Common myeloid progenitor, CD34-positive (primary cell): ENCODE measurements around the gene NFKBIL1.

Experiments
- CTCF ChIA-PET: fragments of 350-600 bp; sonication (Branson Sonifier 250); formaldehyde crosslinking; loops from one replicate; lab custom pipeline; 2021; ENCODE audit warnings: antibody characterized with exemption; lab: Charles Lee
- POLR2A ChIA-PET: fragments of 350-600 bp; sonication (Branson Sonifier 250); formaldehyde crosslinking; loops from one replicate; lab custom pipeline; 2021; ENCODE audit warnings: antibody characterized with exemption; lab: Charles Lee
- DNase-seq, 3 donors: peaks; one replicate each; pipeline versions ENCODE4 v3.0.0 to v3.0.0-alpha.2; 2013
- H3K27ac ChIP-seq, 2 experiments: 1 replicate in 1 of 2; 2 replicates in 1 of 2; pipeline ENCODE4 v1.7.0; 2013; ENCODE audit warnings: inconsistent platforms in 2 of 2, low read length in 2 of 2, mild to moderate bottlenecking in 2 of 2, low read depth in 1 of 2, moderate library complexity in 1 of 2; ENCODE audit not compliant: severe bottlenecking in 2 of 2, insufficient read depth in 1 of 2, poor library complexity in 1 of 2
- H3K27me3 ChIP-seq, 5 experiments: replicated peaks in 2 of 5; 1 replicate in 3 of 5; 2 replicates in 2 of 5; pipeline versions ENCODE4 v1.6.1 to v1.7.0; 2013; ENCODE audit warnings: low read length in 4 of 5, mild to moderate bottlenecking in 2 of 5, moderate library complexity in 2 of 5, inconsistent platforms in 1 of 5; ENCODE audit not compliant: insufficient read depth in 5 of 5, control insufficient read depth in 4 of 5
- H3K36me3 ChIP-seq, 4 experiments: 1 replicate in 2 of 4; 2 replicates in 2 of 4; pipeline versions ENCODE4 v1.6.1 to v1.7.0; 2013; ENCODE audit warnings: low read length in 3 of 4, control low read depth in 1 of 4, mild to moderate bottlenecking in 1 of 4; ENCODE audit not compliant: control insufficient read depth in 4 of 4, insufficient read depth in 4 of 4
- H3K4me1 ChIP-seq, 4 experiments: 1 replicate in 3 of 4; 2 replicates in 1 of 4; pipeline versions ENCODE4 v1.6.1 to v1.7.1; 2013; ENCODE audit warnings: low read length in 3 of 4, mild to moderate bottlenecking in 3 of 4, control low read depth in 1 of 4, inconsistent platforms in 1 of 4, moderate library complexity in 1 of 4; ENCODE audit not compliant: control insufficient read depth in 4 of 4, insufficient read depth in 4 of 4; ENCODE audit errors: control extremely low read depth in 1 of 4
- H3K4me3 ChIP-seq, 7 experiments: 1 replicate in 4 of 7; 2 replicates in 3 of 7; pipeline versions ENCODE4 v1.5.1 to v1.7.0; 2013; ENCODE audit warnings: mild to moderate bottlenecking in 7 of 7, low read length in 6 of 7, moderate library complexity in 6 of 7, inconsistent platforms in 2 of 7, low read depth in 2 of 7, control low read depth in 1 of 7; ENCODE audit not compliant: insufficient read depth in 4 of 7, control insufficient read depth in 1 of 7; ENCODE audit errors: extremely low read depth in 1 of 7
- H3K9me3 ChIP-seq, 5 experiments: 1 replicate in 4 of 5; 2 replicates in 1 of 5; pipeline versions ENCODE4 v1.6.1 to v1.7.1; 2013; ENCODE audit warnings: low read length in 4 of 5, mild to moderate bottlenecking in 2 of 5, inconsistent platforms in 1 of 5, low read depth in 1 of 5, moderate library complexity in 1 of 5; ENCODE audit not compliant: control insufficient read depth in 4 of 5, insufficient read depth in 2 of 5; ENCODE audit errors: control extremely low read depth in 1 of 5
- WGBS: methylation state at CpG from one replicate; pipeline ENCODE4 v1.1.5; 2013; ENCODE audit not compliant: insufficient coverage; 5-methylcytosine and 5-hydroxymethylcytosine counted together

NFKBIL1 gene

GRCh38 chr6:31579546-31580437 lies 32.4 kb downstream of the NFKBIL1 start:
- Histone ChIP-seq H3K9me3 (no peaks in the 10 kb centered on the region), H3K27ac (no peak overlapping the region), H3K4me1 (peaks cover 8 to 64% (median 56%) of the 10 kb centered on the region in 4 experiments), H3K4me3 (peak overlapping the region in 6 of 7 experiments; percentile 85 to 96 (median 90)), H3K27me3 (no peaks in the 10 kb centered on the region), H3K36me3 (no peaks in the 10 kb centered on the region)
- 97% methylated on average over 3 of the region's 8 CpGs for WGBS
- ChIA-PET POLR2A (interaction anchor here (1.4 to 2.4 kb wide), 2 partner anchors 19 to 29 kb away, joined by 8 read pairs; no protein-coding TSS in a partner anchor), CTCF (interaction anchor here (0.8 to 19.6 kb wide), 8 partner anchors 10 to 81 kb away, joined by 3 to 605 read pairs (median 4); partner anchors contain the start of genes AIF1, ATP6V1G2, C6orf47 and DDX39B)
- DNase-seq = no peak

GRCh38 chr6:31580438-31580740 lies 33.0 kb downstream of the NFKBIL1 start:
- POLR2A ChIA-PET = interaction anchor here (0.8 to 2.4 kb wide), 6 partner anchors 18 to 33 kb away, joined by 3 to 8 read pairs (median 4); partner anchors contain the start of gene NFKBIL1

GRCh38 chr6:31580807-31581433 lies 33.5 kb downstream of the NFKBIL1 start:
- no peaks in the 10 kb centered on the region for H3K36me3 ChIP-seq
- no peaks in the 10 kb centered on the region for H3K27me3 ChIP-seq
- H3K27ac ChIP-seq = peak overlapping the region; percentile 46 to 83
- WGBS = under 1% methylated on average over 40 of the region's 62 CpGs
- ChIA-PET CTCF (interaction anchor here (0.8 to 19.6 kb wide), 8 partner anchors 9 to 46 kb away, joined by 3 to 605 read pairs (median 5); partner anchors contain the start of genes AIF1, ATP6V1G2, DDX39B and LTA), POLR2A (interaction anchor here (0.8 to 2.4 kb wide), 8 partner anchors 13 to 34 kb away, joined by 3 to 8 read pairs (median 4); partner anchors contain the start of gene NFKBIL1)
- H3K4me3 ChIP-seq = peak overlapping the region; percentile 85 to 96 (median 91)
- DNase-seq = peak; percentile 81 to 86 (median 85)
- peaks cover 12 to 65% (median 57%) of the 10 kb centered on the region in 4 experiments for H3K4me1 ChIP-seq
- H3K9me3 ChIP-seq = no peaks in the 10 kb centered on the region

More at GRCh38 chr6:31580438-31580740, 33.0 kb downstream of the NFKBIL1 start:
- H3K27ac ChIP-seq = no peak overlapping the region
- H3K9me3 ChIP-seq = no peaks in the 10 kb centered on the region
- no peaks in the 10 kb centered on the region for H3K36me3 ChIP-seq
- peak overlapping the region; percentile 85 to 96 (median 91) for H3K4me3 ChIP-seq
- CTCF ChIA-PET = interaction anchor here (0.8 to 19.6 kb wide), 8 partner anchors 9 to 80 kb away, joined by 3 to 605 read pairs (median 4); partner anchors contain the start of genes AIF1, ATP6V1G2, C6orf47 and DDX39B
- DNase-seq = no peak
- peaks cover 10 to 64% (median 57%) of the 10 kb centered on the region in 4 experiments for H3K4me1 ChIP-seq
- WGBS = 43% methylated on average over 10 of the region's 11 CpGs
- H3K27me3 ChIP-seq = no peaks in the 10 kb centered on the region

- ChIA-PET POLR2A (interaction anchor here (0.8 to 2.4 kb wide), 11 partner anchors 12 to 35 kb away, joined by 3 to 8 read pairs (median 4); partner anchors contain the start of gene NFKBIL1), CTCF (interaction anchor here (0.7 to 19.6 kb wide), 7 partner anchors 14 to 70 kb away, joined by 3 to 605 read pairs (median 6); partner anchors contain the start of genes ATP6V1G2, BAG6, DDX39B and LTA)
- WGBS = 4% methylated on average over 16 of the region's 21 CpGs
- peak overlapping the region; percentile 46 to 83 for H3K27ac ChIP-seq
- no peaks in the 10 kb centered on the region for H3K9me3 ChIP-seq
- peak overlapping the region; percentile 85 to 96 (median 91) for H3K4me3 ChIP-seq
- no peaks in the 10 kb centered on the region for H3K36me3 ChIP-seq
- DNase-seq = no peak
- H3K27me3 ChIP-seq = no peaks in the 10 kb centered on the region
- H3K4me1 ChIP-seq = peaks cover 13 to 71% (median 59%) of the 10 kb centered on the region in 4 experiments
These were observed 34.2 kb downstream of the NFKBIL1 start for GRCh38 chr6:31581434-31582229.

- peak in 1 of 3 donors; percentile 31 for DNase-seq
- ChIA-PET POLR2A (interaction anchor here (0.6 to 2.3 kb wide), 8 partner anchors 11 to 564 kb away, joined by 3 to 7 read pairs (median 4); partner anchors contain the start of gene NFKBIL1), CTCF (interaction anchor here (0.7 to 19.6 kb wide), 7 partner anchors 7 to 70 kb away, joined by 3 to 605 read pairs (median 76); partner anchors contain the start of genes ATP6V1G2, BAG6, DDX39B and LTA)
- Histone ChIP-seq H3K27ac (peak within 1 kb of the TSS; percentile 46 to 83), H3K4me1 (peaks cover 17 to 71% (median 62%) of the 10 kb centered on the region in 4 experiments), H3K4me3 (peak within 1 kb of the TSS; percentile 85 to 96 (median 91)), H3K36me3 (no peaks in the 10 kb centered on the region), H3K9me3 (no peaks in the 10 kb centered on the region), H3K27me3 (no peaks in the 10 kb centered on the region)
- 0% methylated on average over 2 of the region's 3 CpGs for WGBS
These were observed 34.8 kb downstream of the NFKBIL1 start, which contains the start of gene LTB for GRCh38 chr6:31582230-31582643. Gene LTB, minus strand, starts transcription at chr6:31582424. Its CDS starts 7 bp downstream, at chr6:31582417.
